Brain microvascular endothelial cell (primary cell): Measurements from ENCODE around the gene PLSCR3.

Source experiments
- DNase-seq: peaks from one replicate; pipeline ENCODE4 v3.0.0-alpha.2; 2020
- H3K27ac ChIP-seq: fragments of 250-450 bp; sonication (Bioruptor Pico); 2 replicates; pipeline ENCODE4 v1.5.1; 2020; ENCODE audit warnings: mild to moderate bottlenecking, moderate library complexity
- H3K27me3 ChIP-seq: fragments of 250-450 bp; sonication (Bioruptor Pico); replicated peaks from 2 replicates; pipeline ENCODE4 v1.5.1; 2020; ENCODE audit warnings: mild to moderate bottlenecking
- H3K36me3 ChIP-seq: fragments of 250-450 bp; sonication (Bioruptor Pico); replicated peaks from 2 replicates; pipeline ENCODE4 v1.5.1; 2020; ENCODE audit warnings: mild to moderate bottlenecking
- H3K4me3 ChIP-seq: 2 replicates; pipeline ENCODE4 v1.5.1; 2011; ENCODE audit warnings: low read depth, mild to moderate bottlenecking, control low read depth, low read length, moderate library complexity
- CTCF ChIP-seq: IDR thresholded peaks from 2 replicates; pipeline ENCODE4 v1.5.1; 2011; ENCODE audit warnings: low read depth, mild to moderate bottlenecking, moderate library complexity, low read length, control low read depth, inconsistent platforms; ENCODE audit errors: missing control alignments
- in situ Hi-C: cut with HindIII; loops from 2 replicates; pipeline ENCODE4 v1.10.0; 2017; ENCODE audit warnings: low sequenced_read_pairs, low pct_ligation_motif_present

PLSCR3 gene

GRCh38 chr17:7425316-7425715 is 31.0 kb upstream of the PLSCR3 start, which contains the start of gene SPEM2:
Gene SPEM2, plus strand, starts transcription at chr17:7425616. Its CDS starts 73 bp downstream, at chr17:7425689.
- Histone ChIP-seq H3K27me3 (no peaks in the 10 kb centered on the region), H3K36me3 (no peaks in the 10 kb centered on the region), H3K27ac (no peak within 1 kb of the TSS), H3K4me3 (no peak within 1 kb of the TSS)
- in situ Hi-C loops: no loop called here
- DNase-seq: no peak
- no peak for TF ChIP-seq CTCF

GRCh38 chr17:7423679-7424078 is 29.4 kb upstream of the PLSCR3 start:
- no peak for DNase-seq
- TF ChIP-seq CTCF: no peak
- in situ Hi-C loops: no loop called here
- Histone ChIP-seq H3K27me3 (no peaks in the 10 kb centered on the region), H3K27ac (no peak overlapping the region), H3K36me3 (no peaks in the 10 kb centered on the region), H3K4me3 (no peak overlapping the region)

DNA sequence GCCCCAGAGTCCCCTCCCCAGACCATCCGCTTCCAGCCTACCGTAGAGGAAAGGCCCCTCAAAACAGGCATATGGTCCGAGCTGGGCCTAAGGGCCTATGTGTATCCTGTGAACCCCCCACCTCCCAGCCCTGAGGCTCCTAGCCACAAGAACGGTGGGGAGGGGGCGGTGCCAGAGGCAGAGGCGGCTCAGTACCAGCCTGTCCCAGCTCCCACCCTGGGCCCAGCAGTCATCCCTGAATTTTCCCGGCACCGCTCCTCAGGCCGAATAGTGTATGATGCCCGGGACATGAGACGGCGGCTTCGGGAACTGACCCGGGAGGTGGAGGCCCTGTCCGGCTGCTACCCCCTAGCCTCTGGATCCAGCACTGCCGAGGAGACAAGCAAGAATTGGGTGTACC is 26.9 kb upstream of the PLSCR3 start:
- no peak for DNase-seq
- H3K36me3 ChIP-seq: no peaks in the 10 kb centered on the region
- no peaks in the 10 kb centered on the region for H3K27me3 ChIP-seq
- H3K4me3 ChIP-seq: no peak overlapping the region
- no peak overlapping the region for H3K27ac ChIP-seq
- no peak for TF ChIP-seq CTCF
- in situ Hi-C loops: no loop called here

GRCh38 chr17:7419819-7420610 is 25.7 kb upstream of the PLSCR3 start, which contains the start of gene SPEM1:
Gene SPEM1, plus strand, starts transcription at chr17:7420324. Its CDS starts 61 bp downstream, at chr17:7420385.
- no peak for TF ChIP-seq CTCF
- H3K27me3 ChIP-seq: no peaks in the 10 kb centered on the region
- H3K4me3 ChIP-seq: no peak within 1 kb of the TSS
- H3K27ac ChIP-seq: no peak within 1 kb of the TSS
- in situ Hi-C loops: no loop called here
- peaks cover 8% of the 10 kb centered on the region for H3K36me3 ChIP-seq
- DNase-seq: no peak

DNA sequence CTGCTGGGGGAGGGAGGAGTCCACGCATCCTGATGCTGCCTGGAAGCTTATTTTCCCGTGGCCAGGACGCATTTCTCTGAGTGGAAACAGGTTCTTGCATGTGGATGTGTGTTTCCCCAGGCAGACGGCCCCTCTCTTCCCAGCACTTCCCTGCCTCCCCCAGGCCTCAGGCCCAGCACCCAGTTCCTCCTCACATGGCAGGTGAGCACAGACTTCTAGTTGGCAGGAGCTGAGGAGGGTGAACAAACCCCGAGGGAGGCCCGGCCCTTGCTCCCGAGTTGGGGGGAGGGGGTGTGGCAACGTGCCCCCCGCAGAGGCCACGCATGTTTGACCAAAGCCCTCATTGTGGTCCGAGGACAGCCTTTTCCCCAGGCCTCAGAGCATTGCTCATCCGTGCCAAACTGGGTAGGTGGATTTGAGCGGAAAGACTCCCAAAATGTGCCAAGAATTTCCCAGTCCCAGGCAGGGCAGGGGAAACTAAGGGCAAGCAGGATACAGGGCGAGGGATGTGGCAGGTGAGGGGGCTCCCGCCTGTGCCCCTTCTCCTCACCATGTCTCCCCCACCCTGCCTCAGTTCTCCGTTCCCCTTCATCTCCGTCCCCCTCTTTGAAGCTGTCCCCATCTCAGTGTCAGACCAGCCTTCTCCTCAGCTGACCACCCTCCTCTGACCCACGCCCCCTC is 24.3 kb upstream of the PLSCR3 start:
- DNase-seq: no peak
- no peak for TF ChIP-seq CTCF
- Histone ChIP-seq H3K27me3 (no peaks in the 10 kb centered on the region), H3K4me3 (no peak overlapping the region), H3K36me3 (peaks cover 9% of the 10 kb centered on the region), H3K27ac (no peak overlapping the region)
- in situ Hi-C loops: no loop called here
